Vagina (tissue), 2 donors: Measurements from ENCODE around the gene CUX1.

Experiments
- POLR2A ChIP-seq, 2 donors: fragments of 450-650 bp; IDR thresholded peaks; one replicate each; pipeline ENCODE4 v1.6.1; 2017; ENCODE audit warnings: antibody characterized with exemption in 2 of 2, mild to moderate bottlenecking in 2 of 2, moderate library complexity in 2 of 2
- TF ChIP-seq, protein P1 (sequence below), 3 experiments: fragments of 450-650 bp in 2 of 3; fragments of 200-600 bp in 1 of 3; sonication (generic) in 1 of 3; IDR thresholded peaks; one replicate each; pipeline ENCODE4 v1.5.1; 2017 to 2019; ENCODE audit warnings: antibody characterized with exemption in 3 of 3, mild to moderate bottlenecking in 2 of 3, moderate library complexity in 2 of 3

DNA sequence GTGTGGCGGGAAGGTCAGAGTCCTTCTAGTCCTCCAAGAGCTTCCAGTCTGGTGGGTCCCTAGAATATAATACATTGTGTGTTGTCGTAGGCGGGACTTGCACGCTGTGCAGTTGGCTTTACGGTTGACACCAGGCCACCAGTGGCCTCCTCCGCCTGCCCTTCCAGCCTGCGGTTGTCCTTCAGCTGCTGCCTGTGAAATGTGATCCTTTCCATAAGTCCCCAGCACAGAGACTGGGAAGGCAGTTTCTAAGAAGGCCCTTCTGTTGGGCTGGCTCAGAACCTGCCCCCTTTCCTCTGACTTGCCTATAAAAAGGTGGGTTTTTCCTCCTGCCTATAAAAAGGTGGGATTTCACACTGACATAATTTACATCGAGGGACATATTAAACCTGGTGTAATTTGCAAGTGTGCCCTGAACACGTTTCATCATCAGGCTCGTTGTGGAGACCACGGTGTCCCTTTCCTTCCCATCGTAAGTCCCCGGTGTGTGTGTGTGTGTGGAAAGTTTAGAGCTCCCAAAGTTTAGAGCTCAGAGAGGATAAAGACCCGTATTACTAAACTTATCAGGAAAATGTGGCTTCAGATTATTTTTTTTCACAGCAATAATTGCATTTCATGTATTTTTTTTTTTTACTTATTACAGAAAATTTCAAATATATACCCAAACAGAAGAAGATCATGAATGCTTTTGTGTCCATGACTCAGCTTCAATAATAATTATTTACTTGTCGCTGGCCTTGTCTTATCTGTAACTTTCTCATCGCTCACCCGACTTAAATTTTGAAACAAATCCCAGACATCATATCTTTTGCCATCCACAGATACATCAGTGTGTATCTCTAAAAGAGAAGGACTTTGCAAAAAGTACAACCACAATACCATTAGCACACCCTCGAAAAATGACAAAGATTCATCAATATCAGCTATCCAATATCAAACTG, 45.1 kb downstream of the CUX1 start:
- TF ChIP-seq, protein P1, sequence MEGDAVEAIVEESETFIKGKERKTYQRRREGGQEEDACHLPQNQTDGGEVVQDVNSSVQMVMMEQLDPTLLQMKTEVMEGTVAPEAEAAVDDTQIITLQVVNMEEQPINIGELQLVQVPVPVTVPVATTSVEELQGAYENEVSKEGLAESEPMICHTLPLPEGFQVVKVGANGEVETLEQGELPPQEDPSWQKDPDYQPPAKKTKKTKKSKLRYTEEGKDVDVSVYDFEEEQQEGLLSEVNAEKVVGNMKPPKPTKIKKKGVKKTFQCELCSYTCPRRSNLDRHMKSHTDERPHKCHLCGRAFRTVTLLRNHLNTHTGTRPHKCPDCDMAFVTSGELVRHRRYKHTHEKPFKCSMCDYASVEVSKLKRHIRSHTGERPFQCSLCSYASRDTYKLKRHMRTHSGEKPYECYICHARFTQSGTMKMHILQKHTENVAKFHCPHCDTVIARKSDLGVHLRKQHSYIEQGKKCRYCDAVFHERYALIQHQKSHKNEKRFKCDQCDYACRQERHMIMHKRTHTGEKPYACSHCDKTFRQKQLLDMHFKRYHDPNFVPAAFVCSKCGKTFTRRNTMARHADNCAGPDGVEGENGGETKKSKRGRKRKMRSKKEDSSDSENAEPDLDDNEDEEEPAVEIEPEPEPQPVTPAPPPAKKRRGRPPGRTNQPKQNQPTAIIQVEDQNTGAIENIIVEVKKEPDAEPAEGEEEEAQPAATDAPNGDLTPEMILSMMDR (IDR thresholded peaks at IDR 0.05): no peak
- TF ChIP-seq POLR2A (IDR thresholded peaks at IDR 0.05): no peak
